Measurements from ENCODE around the gene SF1.
"Not testable (repeated sequence)": the region's sequence is repeated elsewhere in the genome, so short reads cannot be mapped to it uniquely, and the experiment has no call there.

Gene SF1

DNA sequence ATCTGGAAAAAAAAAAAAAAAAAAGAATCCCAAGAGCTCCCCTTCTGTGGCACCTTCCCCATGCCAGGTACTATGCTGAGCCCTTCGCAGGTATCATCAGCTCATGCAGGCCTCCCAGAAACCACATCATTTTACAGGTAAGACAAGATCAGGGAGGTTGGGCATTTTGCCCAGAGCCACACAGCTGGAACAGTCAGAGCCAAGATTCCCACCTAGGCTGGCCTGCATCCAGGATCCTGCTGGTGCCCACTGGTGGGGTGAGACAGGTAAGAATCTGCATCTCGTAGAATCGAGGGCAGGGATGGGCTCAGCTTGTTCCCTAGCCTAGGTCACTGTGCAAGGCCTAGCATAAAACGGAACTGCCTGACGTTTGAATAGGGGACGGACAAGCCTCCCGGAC is 47.7 kb upstream of the SF1 start:
- Histone ChIP-seq H3K79me1 (ENCODE audit: low read length) (no peaks in the 10 kb centered on the region), H3K4me1 (ENCODE audit: control insufficient read depth in 1 of 2, insufficient read depth in 2 of 2, low read length in 2 of 2) (no peaks in the 10 kb centered on the region)
- no CpG with 5 or more reads among the region's 7 CpGs for WGBS (ENCODE audit: extremely low coverage, insufficient coverage, insufficient read length)

GRCh38 chr11:64823568-64824119 is 45.3 kb upstream of the SF1 start:
- no peak for DNase-seq
- H3K79me2 ChIP-seq (ENCODE audit: control insufficient read depth, insufficient read depth, low read length, poor library complexity): no peaks in the 10 kb centered on the region
- no peak overlapping the region for H3K23ac ChIP-seq (ENCODE audit: low read length)
- no peaks in the 10 kb centered on the region for H3K4me1 ChIP-seq (ENCODE audit: control insufficient read depth in 1 of 2, insufficient read depth in 2 of 2, low read length in 2 of 2)
- H3K27me3 ChIP-seq (ENCODE audit: insufficient read depth, low read length): no peaks in the 10 kb centered on the region
- H3K4ac ChIP-seq (ENCODE audit: low read depth, low read length): no peak overlapping the region
- H3K18ac ChIP-seq (ENCODE audit: low read length): no peak overlapping the region
- H2BK120ac ChIP-seq (ENCODE audit: insufficient read depth, low read length, poor library complexity): no peak overlapping the region
- no peak overlapping the region for H3K14ac ChIP-seq (ENCODE audit: low read length)
- no peak overlapping the region for H4K8ac ChIP-seq (ENCODE audit: low read depth, low read length)
- H4K12ac ChIP-seq (ENCODE audit: low read depth, low read length): no peak overlapping the region
- H3K79me1 ChIP-seq (ENCODE audit: low read length): no peaks in the 10 kb centered on the region
- peaks cover 6% of the 10 kb centered on the region for H3K9me3 ChIP-seq (ENCODE audit: insufficient read depth, low read depth, low read length)
- H3K4me2 ChIP-seq (ENCODE audit: low read length): no peak overlapping the region
- no peak overlapping the region for H3K4me3 ChIP-seq (ENCODE audit: low read depth, low read length)
- no peak overlapping the region for H3K27ac ChIP-seq (ENCODE audit: low read depth, low read length)
- H3K36me3 ChIP-seq (ENCODE audit: control insufficient read depth in 1 of 2, insufficient read depth in 2 of 2, low read length in 2 of 2): peaks cover 43 to 49% of the 10 kb centered on the region in 2 experiments
- H2BK5ac ChIP-seq (ENCODE audit: low read depth, low read length, poor library complexity): no peak overlapping the region
- H4K91ac ChIP-seq (ENCODE audit: low read depth, low read length): no peak overlapping the region
- 93% methylated on average over 4 of the region's 11 CpGs for WGBS (ENCODE audit: extremely low coverage, insufficient coverage, insufficient read length)
- no peak overlapping the region for H2BK12ac ChIP-seq (ENCODE audit: low read length)
- no peak overlapping the region for H3K9ac ChIP-seq (ENCODE audit: low read length)
- H2AFZ ChIP-seq (ENCODE audit: insufficient read depth, low read length, poor library complexity): no peak overlapping the region
- H2AK5ac ChIP-seq (ENCODE audit: low read length): no peak overlapping the region

More for the DNA sequence above, 47.7 kb upstream of the SF1 start:
- Histone ChIP-seq H4K12ac (ENCODE audit: low read depth, low read length) (no peak overlapping the region), H3K9ac (ENCODE audit: low read length) (no peak overlapping the region), H2BK5ac (ENCODE audit: low read depth, low read length, poor library complexity) (no peak overlapping the region), H3K79me2 (ENCODE audit: control insufficient read depth, insufficient read depth, low read length, poor library complexity) (no peaks in the 10 kb centered on the region), H3K27me3 (ENCODE audit: insufficient read depth, low read length) (no peaks in the 10 kb centered on the region), H4K91ac (ENCODE audit: low read depth, low read length) (no peak overlapping the region), H3K4me3 (ENCODE audit: low read depth, low read length) (no peak overlapping the region), H3K27ac (ENCODE audit: low read depth, low read length) (no peak overlapping the region), H3K4me2 (ENCODE audit: low read length) (no peak overlapping the region), H3K36me3 (ENCODE audit: control insufficient read depth in 1 of 2, insufficient read depth in 2 of 2, low read length in 2 of 2) (peaks cover 63 to 71% of the 10 kb centered on the region in 2 experiments), H2AK5ac (ENCODE audit: low read length) (no peak overlapping the region), H3K23ac (ENCODE audit: low read length) (no peak overlapping the region), H2BK12ac (ENCODE audit: low read length) (no peak overlapping the region), H2BK120ac (ENCODE audit: insufficient read depth, low read length, poor library complexity) (no peak overlapping the region), H3K14ac (ENCODE audit: low read length) (no peak overlapping the region), H4K8ac (ENCODE audit: low read depth, low read length) (no peak overlapping the region), H2AFZ (ENCODE audit: insufficient read depth, low read length, poor library complexity) (no peak overlapping the region), H3K9me3 (ENCODE audit: insufficient read depth, low read depth, low read length) (peaks cover 6% of the 10 kb centered on the region), H3K18ac (ENCODE audit: low read length) (no peak overlapping the region), H3K4ac (ENCODE audit: low read depth, low read length) (no peak overlapping the region)
- DNase-seq: no peak

- Histone ChIP-seq H3K18ac (ENCODE audit: low read length) (no peak overlapping the region), H3K9ac (ENCODE audit: low read length) (no peak overlapping the region), H4K8ac (ENCODE audit: low read depth, low read length) (no peak overlapping the region), H2BK12ac (ENCODE audit: low read length) (no peak overlapping the region), H3K4ac (ENCODE audit: low read depth, low read length) (no peak overlapping the region), H3K23ac (ENCODE audit: low read length) (no peak overlapping the region), H3K36me3 (ENCODE audit: control insufficient read depth in 1 of 2, insufficient read depth in 2 of 2, low read length in 2 of 2) (no peaks in the 10 kb centered on the region), H3K27me3 (ENCODE audit: insufficient read depth, low read length) (no peaks in the 10 kb centered on the region), H2AK5ac (ENCODE audit: low read length) (no peak overlapping the region), H3K79me2 (ENCODE audit: control insufficient read depth, insufficient read depth, low read length, poor library complexity) (no peaks in the 10 kb centered on the region), H2BK120ac (ENCODE audit: insufficient read depth, low read length, poor library complexity) (no peak overlapping the region), H3K27ac (ENCODE audit: low read depth, low read length) (no peak overlapping the region), H2AFZ (ENCODE audit: insufficient read depth, low read length, poor library complexity) (no peak overlapping the region), H3K9me3 (ENCODE audit: insufficient read depth, low read depth, low read length) (peaks cover 2% of the 10 kb centered on the region), H3K79me1 (ENCODE audit: low read length) (no peaks in the 10 kb centered on the region), H2BK5ac (ENCODE audit: low read depth, low read length, poor library complexity) (no peak overlapping the region), H3K4me1 (ENCODE audit: control insufficient read depth in 1 of 2, insufficient read depth in 2 of 2, low read length in 2 of 2) (no peaks in the 10 kb centered on the region), H3K4me3 (ENCODE audit: low read depth, low read length) (no peak overlapping the region), H4K12ac (ENCODE audit: low read depth, low read length) (no peak overlapping the region), H3K4me2 (ENCODE audit: low read length) (no peak overlapping the region), H3K14ac (ENCODE audit: low read length) (no peak overlapping the region), H4K91ac (ENCODE audit: low read depth, low read length) (no peak overlapping the region)
- no peak for DNase-seq
- no CpG with 5 or more reads among the region's 3 CpGs for WGBS (ENCODE audit: extremely low coverage, insufficient coverage, insufficient read length)
These were observed 39.1 kb upstream of the SF1 start for GRCh38 chr11:64817476-64817875.

DNA sequence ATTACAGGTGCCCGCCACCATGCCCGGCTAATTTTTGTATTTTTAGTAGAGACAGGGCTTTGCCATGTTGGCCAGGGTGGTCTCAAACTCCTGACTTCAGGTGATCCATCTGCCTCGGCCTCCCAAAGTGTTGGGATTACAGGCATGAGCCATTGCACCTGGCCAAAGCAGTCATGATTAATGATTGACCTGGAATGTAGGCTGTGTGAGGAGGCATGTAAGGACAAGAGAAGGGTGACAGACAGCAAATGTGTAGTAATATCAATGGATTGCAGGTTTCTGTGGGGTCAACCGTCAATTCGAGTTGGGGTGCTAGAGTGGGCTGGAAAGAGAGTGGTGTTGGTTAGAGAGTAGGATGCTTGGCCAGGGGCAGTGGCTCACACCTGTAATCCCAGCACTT is 37.1 kb upstream of the SF1 start:
- not testable (repeated sequence) for H3K79me1 ChIP-seq (ENCODE audit: low read length); H2BK5ac ChIP-seq (ENCODE audit: low read depth, low read length, poor library complexity); H3K79me2 ChIP-seq (ENCODE audit: control insufficient read depth, insufficient read depth, low read length, poor library complexity); H3K18ac ChIP-seq (ENCODE audit: low read length); H4K91ac ChIP-seq (ENCODE audit: low read depth, low read length); H2BK12ac ChIP-seq (ENCODE audit: low read length); H3K9me3 ChIP-seq (ENCODE audit: insufficient read depth, low read depth, low read length); H2AFZ ChIP-seq (ENCODE audit: insufficient read depth, low read length, poor library complexity); DNase-seq; H4K12ac ChIP-seq (ENCODE audit: low read depth, low read length); H3K4me2 ChIP-seq (ENCODE audit: low read length); H3K23ac ChIP-seq (ENCODE audit: low read length); H3K4ac ChIP-seq (ENCODE audit: low read depth, low read length); H3K36me3 ChIP-seq (ENCODE audit: control insufficient read depth in 1 of 2, insufficient read depth in 2 of 2, low read length in 2 of 2); H4K8ac ChIP-seq (ENCODE audit: low read depth, low read length); H2AK5ac ChIP-seq (ENCODE audit: low read length); H3K4me3 ChIP-seq (ENCODE audit: low read depth, low read length); H3K9ac ChIP-seq (ENCODE audit: low read length); H3K27me3 ChIP-seq (ENCODE audit: insufficient read depth, low read length); H2BK120ac ChIP-seq (ENCODE audit: insufficient read depth, low read length, poor library complexity); H3K27ac ChIP-seq (ENCODE audit: low read depth, low read length); H3K4me1 ChIP-seq (ENCODE audit: control insufficient read depth in 1 of 2, insufficient read depth in 2 of 2, low read length in 2 of 2); H3K14ac ChIP-seq (ENCODE audit: low read length)
- WGBS (ENCODE audit: extremely low coverage, insufficient coverage, insufficient read length): no CpG with 5 or more reads among the region's 5 CpGs

All from trophoblast cell (in vitro differentiated cells and primary cell).